NCI-H187 treated with DMSO at 0.1 percent for 48 hours (cell line): ENCODE measurements around the gene PXK.

Experiments used
- DNase-seq: peaks from one replicate; lab custom pipeline; 2025; lab: John Stamatoyannopoulos, UW

Gene PXK

DNA sequence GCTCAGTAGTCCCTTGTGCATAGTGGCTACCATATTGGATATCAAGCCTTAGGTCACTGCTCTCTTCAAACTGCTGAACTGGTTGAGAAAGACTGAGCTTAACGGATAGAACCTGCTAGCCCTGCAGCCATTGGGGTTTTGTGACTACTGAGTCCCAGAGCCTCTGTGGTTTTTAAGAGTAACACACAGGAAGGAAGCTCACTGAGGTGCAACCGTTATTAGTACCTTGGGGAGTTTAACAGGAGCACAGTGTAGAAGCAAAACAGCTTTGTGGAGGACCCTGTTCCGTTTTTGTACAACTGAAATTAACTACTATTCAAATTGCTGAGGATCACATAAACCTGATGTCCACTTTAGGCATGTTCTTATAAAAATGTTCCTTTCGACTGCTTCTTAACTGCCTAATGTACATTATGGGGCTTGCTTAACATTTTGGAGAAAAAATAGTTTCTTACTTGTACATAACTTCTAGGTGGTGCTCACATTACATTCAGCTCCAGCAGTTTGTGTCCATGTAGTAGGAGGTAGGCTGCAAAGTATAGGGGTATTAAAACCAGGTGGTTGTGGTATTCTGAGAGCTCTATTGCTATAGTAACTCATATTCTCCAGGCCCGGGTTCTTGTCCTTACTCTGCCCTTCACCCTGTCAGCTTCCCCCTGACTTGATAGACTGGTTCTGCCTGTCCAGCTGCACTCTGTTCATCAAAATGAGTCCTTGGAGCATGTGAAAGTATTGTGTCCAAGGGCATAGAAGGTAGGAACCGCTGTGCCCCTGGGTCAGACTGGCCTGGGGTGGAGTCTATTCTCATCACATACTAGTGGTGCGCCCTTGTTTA is 17.3 kb downstream of the PXK start:
- DNase-seq: no peak

DNA sequence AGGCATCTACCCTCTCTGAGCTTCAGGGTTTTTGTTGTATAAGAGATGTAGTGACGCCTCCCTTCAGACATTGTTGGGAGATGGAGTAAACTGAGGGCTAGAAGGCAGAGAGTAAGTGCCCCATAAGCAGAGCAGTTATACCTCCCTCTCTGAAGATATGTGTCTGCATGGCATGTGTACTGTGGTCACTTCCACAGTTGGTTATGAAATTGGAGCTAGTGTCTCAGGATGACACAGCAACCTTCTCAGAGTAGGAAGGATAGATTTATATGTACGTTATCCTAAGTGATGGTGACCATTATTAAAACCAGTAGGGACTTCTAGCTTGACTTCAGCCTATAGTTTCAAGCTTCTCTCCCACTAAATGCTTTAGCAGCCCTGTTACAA is 17.9 kb downstream of the PXK start:
- DNase-seq: no peak

DNA sequence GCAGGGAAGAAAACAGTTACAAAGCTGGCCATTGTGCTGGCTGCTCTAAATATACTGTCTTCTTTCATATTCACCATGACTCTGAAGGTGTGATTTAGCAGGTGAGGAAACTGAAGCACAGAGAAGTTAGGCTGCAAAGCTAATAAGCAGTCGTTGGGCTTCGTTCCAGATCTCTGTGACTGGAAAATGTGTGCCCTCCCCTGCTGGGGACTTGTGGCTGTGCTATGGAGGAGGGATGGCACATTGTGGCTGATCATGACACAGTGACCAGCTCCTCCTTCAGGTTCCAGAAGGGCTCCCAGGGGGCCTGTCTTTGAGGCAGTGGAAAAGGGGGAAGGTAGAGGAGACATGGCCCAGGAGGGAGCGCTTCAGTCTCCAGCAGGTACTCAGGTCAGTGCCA is 19.2 kb downstream of the PXK start:
- no peak for DNase-seq

DNA sequence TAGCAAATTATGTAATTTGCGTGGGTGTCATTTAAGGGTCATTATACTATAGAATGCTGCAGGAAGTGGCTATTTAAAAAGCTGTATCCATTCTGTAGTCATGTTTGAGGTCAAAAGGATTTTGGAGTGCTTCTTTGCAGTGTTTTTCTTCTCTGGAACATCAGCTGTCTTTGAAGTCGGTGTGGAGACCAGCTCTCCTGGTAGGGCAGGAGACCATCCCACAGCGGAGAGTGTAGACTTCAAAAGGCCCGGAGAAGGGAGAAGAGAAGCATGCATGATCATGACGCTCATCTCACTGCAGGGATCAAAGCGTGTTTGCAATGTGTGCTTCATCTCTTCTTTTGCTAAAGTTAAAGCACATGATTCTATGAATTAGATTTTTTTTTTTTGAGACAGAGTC is 19.9 kb downstream of the PXK start:
- DNase-seq: no peak

DNA sequence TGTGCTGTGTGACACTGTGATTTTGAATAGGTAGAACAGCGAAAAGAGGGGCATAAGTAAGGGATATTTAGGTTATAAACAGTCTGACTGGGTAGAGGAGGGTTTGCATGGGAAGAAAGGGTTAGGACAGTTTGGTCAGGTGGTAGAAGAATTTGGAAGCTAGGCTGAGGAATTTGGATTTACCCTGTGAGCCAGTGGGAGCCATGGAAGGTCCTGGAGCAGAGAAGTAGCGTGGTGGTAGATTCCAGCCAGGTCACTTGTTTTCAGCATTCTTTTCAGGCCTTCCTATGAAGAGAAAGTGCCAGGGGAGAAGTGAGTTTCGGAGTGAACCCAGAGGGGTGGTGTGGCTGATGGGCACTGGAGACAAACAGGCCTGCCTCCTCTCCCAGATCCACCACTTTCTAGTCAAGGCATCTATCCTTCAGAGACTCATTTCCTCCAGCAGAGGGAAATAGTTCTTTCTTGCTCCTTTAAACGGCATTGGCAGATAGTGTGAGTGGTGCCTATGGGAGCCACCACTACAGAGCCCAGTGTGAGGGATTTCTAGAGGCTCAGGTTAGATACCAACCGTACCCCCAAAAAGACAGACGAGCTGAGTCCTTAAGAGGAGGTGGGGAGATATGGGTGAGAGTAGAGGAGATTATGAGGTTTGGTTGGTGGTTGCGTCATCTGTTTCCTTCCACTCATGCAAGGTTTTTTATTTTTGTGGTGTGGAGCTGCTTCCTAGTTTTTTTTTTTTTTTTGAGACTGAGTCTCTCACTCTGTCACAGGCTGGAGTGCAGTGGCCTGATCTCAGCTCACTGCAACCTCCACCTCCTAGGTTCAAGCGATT is 21.2 kb downstream of the PXK start:
- DNase-seq: no peak

DNA sequence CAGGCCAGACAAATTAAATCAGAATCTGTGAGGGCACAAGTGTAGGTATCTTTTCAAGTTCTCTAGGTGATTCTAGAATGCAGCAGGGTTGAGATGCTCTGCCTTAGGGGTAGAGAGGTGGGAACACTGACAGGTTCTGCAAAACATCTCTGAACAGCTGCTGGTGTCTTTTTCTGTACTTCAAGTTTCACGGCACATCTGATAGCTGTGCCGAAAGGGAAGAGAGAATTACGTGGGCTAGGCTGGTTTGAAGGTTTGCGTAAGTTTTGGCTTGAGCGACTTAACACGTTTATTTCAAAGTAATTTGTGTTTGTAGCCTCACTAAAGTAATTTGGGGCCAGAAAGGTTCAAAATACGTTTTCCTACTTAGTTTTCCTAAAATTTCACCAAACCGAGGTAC is 22.5 kb downstream of the PXK start:
- no peak for DNase-seq

DNA sequence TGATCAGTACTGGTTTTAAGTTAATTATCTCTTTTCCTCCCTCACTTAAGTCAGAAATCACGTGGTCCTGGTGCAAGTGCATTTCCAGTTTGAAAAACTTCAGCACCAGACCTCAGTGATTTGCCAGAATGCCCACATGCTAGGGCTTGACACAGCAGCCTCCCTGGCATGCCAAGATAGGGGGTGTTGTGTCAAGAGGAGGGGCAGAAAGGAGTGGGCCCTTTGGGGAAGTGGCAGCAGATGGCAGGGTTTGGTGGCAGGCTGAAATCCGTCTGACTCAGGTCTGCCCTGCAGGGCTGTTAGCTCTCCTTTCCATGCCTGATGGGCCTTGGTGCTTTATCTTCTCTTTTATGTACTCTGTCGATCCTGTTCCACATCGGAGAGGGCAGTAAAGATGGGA is 23.4 kb downstream of the PXK start:
- no peak for DNase-seq

DNA sequence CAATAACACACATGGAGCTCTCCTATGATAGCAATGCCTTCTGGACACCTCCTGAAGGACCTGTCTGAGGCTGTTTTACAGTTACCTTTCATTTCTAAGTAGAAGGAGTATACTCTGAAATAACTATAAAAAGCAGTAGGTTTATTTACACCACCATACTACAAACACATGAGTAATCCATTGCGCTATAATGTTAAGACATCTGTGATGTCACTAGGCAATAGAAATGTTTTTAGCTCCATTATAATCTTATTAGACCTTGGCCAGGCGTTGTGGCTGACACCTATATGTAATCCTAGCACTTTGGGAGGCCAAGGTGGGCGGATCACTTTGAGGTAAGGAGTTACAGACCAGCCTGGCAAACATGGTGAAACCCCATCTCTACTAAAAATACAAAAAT is 24.7 kb downstream of the PXK start:
- DNase-seq: no peak

DNA sequence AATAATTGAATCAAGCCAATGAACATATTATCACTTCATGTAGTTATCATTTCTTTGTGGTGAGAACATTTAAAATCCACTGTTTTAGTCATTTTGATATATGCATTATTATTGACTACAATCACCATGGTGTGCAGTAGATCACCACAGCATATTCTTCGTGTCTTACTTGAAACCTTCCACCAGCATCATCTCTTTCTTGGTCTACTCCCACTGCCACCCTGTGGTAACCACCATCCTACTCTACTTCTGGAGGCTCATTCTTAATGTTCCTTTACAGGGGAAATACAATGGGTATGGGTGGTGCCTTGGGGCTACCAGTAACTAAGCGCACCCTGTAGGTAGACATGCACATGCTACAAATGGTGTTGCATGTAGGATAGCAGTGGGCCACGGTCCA is 25.4 kb downstream of the PXK start:
- no peak for DNase-seq

DNA sequence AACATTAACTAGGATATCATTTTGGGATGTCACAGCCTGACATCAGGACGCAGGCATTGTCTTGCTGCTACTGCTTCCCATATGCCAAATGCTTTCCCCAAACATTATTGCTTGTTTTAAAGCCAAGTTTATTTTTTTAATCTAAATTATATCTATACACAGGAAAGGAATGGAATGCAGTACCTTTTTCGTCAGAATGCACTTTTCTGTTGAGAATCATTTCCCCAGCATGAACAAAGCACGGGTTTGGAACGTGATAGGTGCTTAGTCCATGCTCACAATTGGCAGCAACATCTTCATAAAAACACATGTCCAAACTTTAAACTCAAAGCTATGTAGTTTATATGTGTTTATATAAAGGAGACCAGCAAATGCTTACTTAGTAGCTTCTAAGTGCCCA is 26.1 kb downstream of the PXK start:
- DNase-seq: no peak

DNA sequence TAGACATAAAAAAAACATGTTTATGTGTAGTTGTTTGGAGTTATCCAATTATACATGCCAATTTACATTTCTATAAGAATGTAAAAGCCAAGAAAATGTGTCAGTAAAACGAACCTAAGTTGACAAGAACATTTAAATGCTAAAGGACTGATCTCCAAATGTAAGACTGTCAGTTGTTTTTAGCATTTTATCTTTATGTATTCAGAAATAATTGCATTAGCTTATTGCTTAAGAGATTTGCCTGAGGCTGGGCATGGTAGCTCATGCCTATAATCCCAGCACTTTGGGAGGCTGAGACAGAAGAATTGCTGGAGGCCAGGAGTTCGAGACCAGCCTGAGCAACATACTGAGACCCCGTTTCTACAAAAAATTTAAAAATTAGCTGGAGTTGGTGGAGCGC is 26.9 kb downstream of the PXK start:
- DNase-seq: no peak

DNA sequence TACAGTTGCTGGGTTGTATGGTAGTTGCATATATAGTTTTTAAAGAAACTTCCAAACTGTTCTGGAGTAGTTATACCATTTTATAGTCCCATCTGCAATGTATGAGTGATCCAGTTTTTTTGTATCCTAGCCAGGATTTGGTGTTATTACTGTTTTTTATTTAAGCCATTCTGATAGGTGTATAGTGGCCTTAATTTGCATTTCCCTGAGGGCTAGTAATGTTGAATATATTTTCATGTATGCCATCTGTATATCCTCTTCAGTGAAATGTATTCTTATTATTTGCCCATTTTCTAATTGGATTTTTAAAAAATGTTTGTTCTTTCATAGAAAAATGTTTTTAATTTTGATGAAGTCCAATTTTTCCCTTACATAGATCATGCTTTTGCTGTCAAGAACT is 29.2 kb downstream of the PXK start:
- no peak for DNase-seq

DNA sequence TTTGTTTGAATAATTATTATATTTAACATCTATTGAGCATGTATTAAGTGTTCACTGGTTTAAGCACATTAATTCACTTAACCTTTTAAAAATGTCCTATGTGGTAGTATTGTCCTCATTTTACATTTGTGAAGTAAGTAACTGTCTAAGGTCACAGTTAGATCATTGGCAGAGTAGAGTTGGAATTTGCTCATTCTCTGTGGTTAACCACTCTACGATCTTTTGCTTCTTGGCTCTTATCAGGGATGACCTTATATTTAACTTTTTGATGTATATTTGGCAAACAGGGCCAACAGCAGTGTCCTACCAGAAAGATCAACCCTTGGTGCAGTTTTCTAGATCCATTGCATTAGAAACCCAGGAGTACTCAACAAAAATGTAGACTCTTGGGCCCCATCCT is 34.0 kb downstream of the PXK start:
- DNase-seq: no peak

DNA sequence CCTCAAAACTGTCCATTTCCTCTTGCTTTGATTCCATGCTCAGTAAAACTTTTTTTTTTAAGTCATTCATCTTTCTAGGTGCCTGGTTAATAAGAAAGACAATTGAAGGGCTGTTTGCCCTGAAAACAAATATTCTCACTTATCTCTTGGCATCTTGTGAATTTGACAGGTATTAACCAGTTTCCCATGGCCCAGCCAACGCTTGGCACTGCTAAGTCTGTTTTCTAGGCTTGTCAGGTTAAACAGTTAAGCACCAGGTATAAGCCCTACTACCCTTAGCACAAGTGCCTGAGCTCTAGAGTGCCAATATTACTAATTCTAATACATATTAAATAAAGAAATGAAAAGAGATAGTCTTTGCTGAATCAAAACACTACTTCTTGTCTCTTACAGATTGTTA is 36.3 kb downstream of the PXK start:
- DNase-seq: no peak

DNA sequence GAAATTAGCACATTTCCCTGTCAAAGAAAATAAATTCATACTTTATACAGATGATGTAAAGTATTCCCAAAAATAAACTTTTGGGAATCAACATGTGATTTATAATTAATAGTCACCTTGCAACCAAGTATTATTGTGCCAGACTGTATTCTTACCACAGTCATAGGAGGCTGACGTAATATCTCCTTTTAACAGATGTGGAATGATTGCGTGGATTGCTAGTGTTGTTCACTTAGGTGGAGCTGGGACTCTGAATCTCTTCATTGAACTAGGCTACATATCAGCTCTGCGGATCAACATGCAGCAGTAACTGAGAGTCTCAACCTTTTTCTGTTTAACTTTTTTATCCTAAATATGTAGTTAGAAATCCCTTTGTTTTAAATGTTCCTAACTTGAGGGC is 37.2 kb downstream of the PXK start:
- no peak for DNase-seq

DNA sequence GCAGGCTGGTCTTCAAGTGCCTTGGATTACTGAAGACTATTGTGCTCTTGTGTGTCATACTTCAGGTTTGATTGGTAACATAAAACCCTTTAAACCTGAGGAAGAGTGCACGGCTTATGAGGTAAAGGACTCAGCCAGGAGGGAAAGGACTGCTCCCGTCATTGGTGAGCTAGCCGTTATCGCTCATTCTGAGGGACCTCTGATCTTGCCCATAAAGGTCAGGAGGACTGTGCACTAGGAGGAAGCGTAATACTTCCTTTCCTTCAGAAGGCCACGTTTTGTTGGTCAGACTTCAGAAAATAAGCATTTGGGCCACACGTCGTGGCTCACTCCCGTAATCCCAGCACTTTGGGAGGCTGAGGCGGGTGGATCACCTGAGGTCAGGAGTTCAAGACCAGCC is 37.7 kb downstream of the PXK start:
- DNase-seq: no peak

DNA sequence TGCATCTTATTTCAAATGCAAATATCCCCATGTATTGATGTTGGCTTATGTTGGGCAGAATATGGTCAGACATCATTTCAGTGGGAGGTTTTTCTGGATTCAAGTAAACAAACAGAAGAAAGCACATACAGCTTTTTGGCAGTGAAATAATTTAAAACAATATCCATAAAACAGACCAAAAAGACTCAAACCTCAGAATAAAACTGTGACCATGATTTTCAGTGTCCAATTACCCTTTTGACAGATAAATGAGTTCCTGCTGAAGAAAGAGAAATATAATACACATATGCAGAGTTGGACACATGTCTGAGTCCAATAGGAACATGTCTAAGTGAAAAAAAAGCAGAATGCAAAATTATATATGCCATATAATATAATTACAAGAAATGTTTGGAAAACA is 39.1 kb downstream of the PXK start:
- DNase-seq: no peak

DNA sequence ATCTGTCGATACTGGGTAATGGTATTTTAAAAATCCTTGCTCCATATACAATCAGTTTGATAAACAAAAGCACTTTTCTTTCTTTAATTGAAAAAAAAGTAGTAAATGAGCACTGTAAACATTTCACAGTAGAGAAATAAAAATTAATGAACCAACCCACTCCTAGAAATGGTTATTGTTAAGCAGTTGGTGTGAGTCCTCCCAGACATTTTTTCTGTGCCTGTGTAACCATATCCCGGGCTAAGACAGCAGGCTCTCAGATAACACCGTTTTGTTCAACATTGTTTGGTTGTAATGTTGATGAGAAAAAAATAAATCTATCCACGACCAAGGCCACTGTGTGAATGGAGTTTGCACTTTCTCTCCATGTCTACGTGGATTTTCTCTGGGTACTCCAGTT is 42.6 kb downstream of the PXK start:
- no peak for DNase-seq

DNA sequence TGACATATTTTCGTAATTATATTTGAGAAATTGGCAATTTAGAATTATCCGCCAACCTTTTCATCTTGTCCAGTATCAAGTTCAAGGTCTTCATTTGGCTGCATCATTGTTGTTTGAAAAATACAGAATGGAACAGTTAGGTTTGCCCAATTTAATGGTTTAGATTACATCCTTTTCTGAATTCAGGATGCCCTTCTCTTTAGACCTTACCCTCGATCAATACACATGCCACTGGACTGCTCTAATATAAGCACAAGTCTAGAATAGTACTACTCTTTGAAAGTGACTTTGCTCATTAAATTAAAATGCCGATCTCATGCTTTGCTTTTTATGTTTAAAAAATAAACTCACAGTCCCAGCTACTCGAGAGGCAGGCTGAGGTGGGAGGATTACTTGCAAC is 44.5 kb downstream of the PXK start:
- DNase-seq: no peak

DNA sequence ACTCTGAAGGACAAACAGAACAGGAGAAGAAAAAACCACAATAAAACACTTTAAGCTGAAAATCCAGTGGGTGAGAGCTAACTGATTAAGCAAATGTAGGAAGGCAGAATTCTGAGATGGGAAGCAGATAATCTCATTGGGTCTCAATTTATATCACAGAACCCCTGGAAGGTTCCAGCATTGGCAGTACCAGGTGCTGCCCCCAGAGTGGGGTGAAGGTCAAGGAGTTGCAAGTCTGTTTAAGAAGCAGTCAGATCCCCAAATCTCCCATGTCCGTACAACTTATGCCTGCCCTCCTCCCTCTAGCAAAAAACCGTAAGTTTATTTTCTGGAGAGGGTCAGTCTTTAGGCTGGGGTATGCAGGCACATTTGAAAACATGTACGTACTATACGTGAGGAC is 45.1 kb downstream of the PXK start:
- DNase-seq: no peak

DNA sequence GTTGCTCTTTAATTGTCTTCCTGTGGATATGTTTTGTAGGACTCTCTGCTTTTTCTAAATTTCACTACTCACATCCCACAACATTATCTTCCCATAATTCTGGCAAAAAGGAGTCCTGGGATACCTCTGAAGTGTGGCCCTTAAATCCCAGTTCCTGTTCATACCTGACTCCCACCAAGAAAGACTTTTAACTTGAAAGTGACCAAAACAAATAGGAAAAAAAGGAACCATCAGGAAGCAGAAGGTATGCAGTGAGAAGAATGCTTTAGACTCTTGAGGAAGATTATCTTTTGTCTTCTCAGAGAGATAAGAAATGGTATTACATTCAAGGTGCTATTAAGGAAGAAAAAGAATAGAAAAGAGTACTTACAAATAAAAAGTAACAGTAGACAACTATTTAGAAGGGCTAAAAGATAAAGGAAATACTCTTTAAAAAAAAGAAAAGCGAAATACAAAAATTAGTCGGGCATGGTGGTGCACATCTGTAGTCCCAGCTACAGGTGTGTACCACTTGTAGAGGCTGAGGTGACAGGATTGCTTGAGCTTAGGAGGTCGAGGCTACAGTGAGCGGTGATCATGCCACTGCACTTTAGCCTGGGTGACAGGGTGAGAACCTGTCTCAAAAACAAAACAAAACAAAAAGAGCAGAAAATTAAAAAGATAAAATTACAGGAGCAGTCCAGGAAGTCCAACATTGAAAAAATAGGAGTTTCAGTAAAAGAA is 46.8 kb downstream of the PXK start:
- no peak for DNase-seq

DNA sequence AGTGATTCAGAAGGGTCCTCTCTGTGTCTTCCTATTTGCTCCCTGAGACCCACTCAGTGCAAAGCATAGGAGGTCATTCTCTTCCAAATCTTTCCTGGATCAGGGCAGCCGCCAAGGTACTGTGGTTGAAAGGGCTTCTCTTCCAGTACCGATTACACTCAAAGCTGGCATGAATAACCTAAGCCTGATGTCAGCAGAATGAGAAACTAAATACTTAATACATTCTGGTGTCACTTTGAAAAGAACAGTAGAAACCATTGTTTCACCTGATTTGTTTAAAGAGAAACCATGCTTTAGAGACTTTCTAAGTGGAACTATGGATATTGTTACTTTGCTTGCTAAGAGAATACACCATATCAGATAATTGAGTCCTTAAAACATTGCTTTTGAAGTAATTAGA is 50.8 kb downstream of the PXK start:
- no peak for DNase-seq

DNA sequence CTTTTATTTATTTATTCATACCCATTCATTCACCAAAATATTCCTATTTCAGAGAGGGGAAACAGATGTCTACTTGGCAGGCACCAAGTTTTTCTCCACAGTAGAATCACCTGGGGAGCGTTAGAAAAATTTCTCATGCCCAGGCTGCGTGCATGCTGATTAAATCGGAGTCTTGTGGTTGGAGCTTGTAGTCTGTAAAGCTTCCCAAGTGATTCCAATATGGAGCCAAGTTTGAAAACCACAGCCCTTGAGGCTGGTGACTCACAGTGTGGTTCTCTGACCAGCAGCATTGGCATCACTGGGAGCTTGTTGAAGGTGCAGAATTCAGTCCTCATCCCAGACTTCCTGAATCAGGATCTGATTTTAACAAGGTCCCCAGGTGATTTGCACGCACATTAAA is 51.2 kb downstream of the PXK start:
- DNase-seq: no peak
